Osteoblast (primary cell): Measurements from ENCODE around the gene BCAT1. TPM values are rescaled to one million over a fixed set of nuclear protein-coding genes. Genes with fewer than 3 reads are reported as not detected.

Experiments used
- DNase-seq: peaks from one replicate; pipeline ENCODE4 v3.0.0; 2011; ENCODE audit warnings: low spot score, mixed read lengths; ENCODE audit not compliant: insufficient read length; ENCODE audit errors: missing footprints
- H2AFZ ChIP-seq: 2 replicates; pipeline ENCODE4 v1.6.0; 2011; ENCODE audit warnings: mild to moderate bottlenecking, low read length
- H3K27ac ChIP-seq: 2 replicates; pipeline ENCODE4 v1.5.1; 2011; ENCODE audit warnings: mild to moderate bottlenecking, low read depth, low read length, moderate library complexity
- H3K27me3 ChIP-seq: 2 replicates; pipeline ENCODE4 v1.6.0; 2012; ENCODE audit warnings: mild to moderate bottlenecking, control low read depth, inconsistent platforms, low read length, moderate library complexity; ENCODE audit not compliant: insufficient read depth
- H3K36me3 ChIP-seq: 2 replicates; pipeline ENCODE4 v1.5.1; 2011; ENCODE audit warnings: mild to moderate bottlenecking, low read length, control low read depth, moderate library complexity; ENCODE audit not compliant: insufficient read depth
- H3K4me1 ChIP-seq: 2 replicates; pipeline ENCODE4 v1.5.1; 2011; ENCODE audit warnings: mild to moderate bottlenecking, low read length, control low read depth, moderate library complexity; ENCODE audit not compliant: insufficient read depth
- H3K4me2 ChIP-seq: 2 replicates; pipeline ENCODE4 v1.6.0; 2011; ENCODE audit warnings: mild to moderate bottlenecking, low read length; ENCODE audit not compliant: insufficient read depth
- H3K4me3 ChIP-seq: fragments of 200-600 bp; sonication (generic); 3 replicates; pipeline ENCODE4 v1.5.1; 2012; ENCODE audit warnings: mild to moderate bottlenecking, low read length, inconsistent platforms; ENCODE audit not compliant: insufficient read depth
- H3K79me2 ChIP-seq: 2 replicates; pipeline ENCODE4 v1.6.0; 2012; ENCODE audit warnings: mild to moderate bottlenecking, low read length, control low read depth, inconsistent platforms; ENCODE audit not compliant: insufficient read depth
- H3K9me3 ChIP-seq: 2 replicates; pipeline ENCODE4 v1.5.1; 2011; ENCODE audit warnings: low read depth, low read length, control low read depth
- H4K20me1 ChIP-seq: 2 replicates; pipeline ENCODE4 v1.6.0; 2012; ENCODE audit warnings: mild to moderate bottlenecking, low read length, control low read depth; ENCODE audit not compliant: insufficient read depth
- CTCF ChIP-seq: IDR thresholded peaks from 2 replicates; pipeline ENCODE4 v1.5.1; 2011; ENCODE audit warnings: mild to moderate bottlenecking, low read depth, low read length, moderate library complexity; ENCODE audit errors: extremely low read depth
- total RNA-seq: library from RNA; depleted of rRNA; stranded (reverse); fragments of >200 nt; gene quantifications from 2 replicates; pipeline ENCODE4 v1.2.3, GENCODE V29; 2012

The BCAT1 gene
- 239 and 273 TPM in 2 replicates for total RNA-seq

- Histone ChIP-seq H3K9me3 (no peaks in the 10 kb centered on the region), H3K27me3 (no peaks in the 10 kb centered on the region), H3K4me1 (peaks cover 23% of the 10 kb centered on the region), H3K36me3 (peaks cover 8% of the 10 kb centered on the region), H2AFZ (peak within 1 kb of the TSS; percentile 96), H3K27ac (peak within 1 kb of the TSS; percentile 91), H3K4me3 (peak within 1 kb of the TSS; percentile 98), H4K20me1 (no peaks in the 10 kb centered on the region), H3K79me2 (peaks cover 47% of the 10 kb centered on the region), H3K4me2 (peak within 1 kb of the TSS; percentile 75)
- no peak for TF ChIP-seq CTCF
- DNase-seq = peak; percentile 89
Measured at GRCh38 chr12:24948757-24949722, at the start of gene BCAT1. Gene BCAT1 (minus strand): TSS chr12:24949101. CDS start chr12:24948932, 169 bp downstream.

- Histone ChIP-seq H3K4me3 (no peak overlapping the region), H3K79me2 (no peaks in the 10 kb centered on the region), H3K27ac (peak overlapping the region; percentile 61), H3K36me3 (no peaks in the 10 kb centered on the region), H4K20me1 (no peaks in the 10 kb centered on the region), H3K4me2 (peak overlapping the region; percentile 67), H3K9me3 (no peaks in the 10 kb centered on the region), H2AFZ (no peak overlapping the region), H3K27me3 (peaks cover 15% of the 10 kb centered on the region), H3K4me1 (peaks cover 17% of the 10 kb centered on the region)
- peak; percentile 87 for DNase-seq
- no peak for TF ChIP-seq CTCF
Measured at GRCh38 chr12:24997970-24998582, 49.2 kb upstream of the BCAT1 start.

- H3K4me2 ChIP-seq = peak overlapping the region; percentile 67
Measured at GRCh38 chr12:24997496-24997895, 48.6 kb upstream of the BCAT1 start.

More at GRCh38 chr12:24997496-24997895, 48.6 kb upstream of the BCAT1 start:
- no peaks in the 10 kb centered on the region for H3K9me3 ChIP-seq
- peaks cover 12% of the 10 kb centered on the region for H3K27me3 ChIP-seq
- H3K27ac ChIP-seq = peak overlapping the region; percentile 49
- no peaks in the 10 kb centered on the region for H4K20me1 ChIP-seq
- no peak for DNase-seq
- H3K4me1 ChIP-seq = peaks cover 17% of the 10 kb centered on the region
- no peak overlapping the region for H3K4me3 ChIP-seq
- no peak for TF ChIP-seq CTCF
- no peak overlapping the region for H2AFZ ChIP-seq
- no peaks in the 10 kb centered on the region for H3K79me2 ChIP-seq
- no peaks in the 10 kb centered on the region for H3K36me3 ChIP-seq
